Inferior parietal cortex (tissue), 1 donor: ENCODE data around the gene IFNA21.
A peak's percentile ranks its signal among the peaks of the same experiment; 100 is the strongest.
"Not testable (repeated sequence)": the region's sequence is repeated elsewhere in the genome, so short reads cannot be mapped to it uniquely, and the experiment has no call there.

Experiments used
- DNase-seq: peaks from one replicate; pipeline ENCODE4 v3.0.0-alpha.2; 2016; ENCODE audit errors: extremely low spot score

IFNA21 gene

GRCh38 chr9:21166560-21166959 is at the start of gene IFNA21:
Gene IFNA21, minus strand, starts transcription at chr9:21166660. Its CDS starts 48 bp downstream, at chr9:21166612.
- not testable (repeated sequence) for DNase-seq

GRCh38 chr9:21213411-21214326 is 47.2 kb upstream of the IFNA21 start:
- not testable (repeated sequence) for DNase-seq

GRCh38 chr9:21212160-21212559 is 45.7 kb upstream of the IFNA21 start:
- not testable (repeated sequence) for DNase-seq

GRCh38 chr9:21210782-21211181 is 44.3 kb upstream of the IFNA21 start:
- DNase-seq: not testable (repeated sequence)

- DNase-seq: no peak
Measured at GRCh38 chr9:21210311-21210710, 43.9 kb upstream of the IFNA21 start.

- not testable (repeated sequence) for DNase-seq
Measured at GRCh38 chr9:21207043-21207442, 40.6 kb upstream of the IFNA21 start, which contains the start of gene IFNA10. Gene IFNA10, minus strand, starts transcription at chr9:21207143. Its CDS starts 46 bp downstream, at chr9:21207097.

- no peak for DNase-seq
Measured at GRCh38 chr9:21205204-21205603, 38.7 kb upstream of the IFNA21 start.

- DNase-seq: not testable (repeated sequence)
Measured at GRCh38 chr9:21202105-21202504, 35.6 kb upstream of the IFNA21 start, which contains the start of gene IFNA7. Gene IFNA7, minus strand, starts transcription at chr9:21202205. Its CDS starts 40 bp downstream, at chr9:21202165.

- DNase-seq: peak; percentile 38
Measured at GRCh38 chr9:21194867-21195776, 28.7 kb upstream of the IFNA21 start.

- not testable (repeated sequence) for DNase-seq
Measured at GRCh38 chr9:21187487-21187886, 21.0 kb upstream of the IFNA21 start, which contains the start of gene IFNA4. Gene IFNA4, minus strand, starts transcription at chr9:21187587. Its CDS starts 56 bp downstream, at chr9:21187531.

- DNase-seq: peak; percentile 9
Measured at GRCh38 chr9:21182810-21183736, 16.6 kb upstream of the IFNA21 start.

GRCh38 chr9:21174671-21175070 is 8.2 kb upstream of the IFNA21 start:
- DNase-seq: no peak

GRCh38 chr9:21172156-21172555 is 5.7 kb upstream of the IFNA21 start:
- no peak for DNase-seq

- DNase-seq: no peak
Measured at GRCh38 chr9:21171351-21171750, 4.9 kb upstream of the IFNA21 start.

GRCh38 chr9:21165516-21165915 is 944 bp downstream of the IFNA21 start:
- DNase-seq: no peak

- DNase-seq: no peak
Measured at GRCh38 chr9:21160178-21160577, 6.3 kb downstream of the IFNA21 start.

- DNase-seq: no peak
Measured at GRCh38 chr9:21155501-21155900, 11.0 kb downstream of the IFNA21 start.

- peak; percentile 27 for DNase-seq
Measured at GRCh38 chr9:21154018-21154608, 12.3 kb downstream of the IFNA21 start.

- DNase-seq: no peak
Measured at GRCh38 chr9:21153336-21154017, 13.0 kb downstream of the IFNA21 start.

GRCh38 chr9:21144603-21145002 is 21.9 kb downstream of the IFNA21 start:
- DNase-seq: no peak
